GM12878 (cell line): Measurements from ENCODE around the gene CHD5. TPM values are rescaled to one million over a fixed set of nuclear protein-coding genes. Genes with fewer than 3 reads are reported as not detected.

Source experiments
- ATAC-seq: fragments of 200-7000 bp; cut with Tn5 transposase; 3 replicates; pipeline ENCODE4 v1.9.1; 2020; ENCODE audit warnings: mild to moderate bottlenecking, moderate library complexity
- BruUV-seq: library from RNA; stranded (reverse); fragments of 400-500 nt; replicated peaks from 2 replicates; lab custom pipeline; 2021; lab: Mats Ljungman, UMichigan
- CTCF ChIA-PET: fragments of 300-600 bp; sonication (Branson Sonifier 250); formaldehyde crosslinking; extraction: SDS; loops from one replicate; lab custom pipeline; 2021; ENCODE audit warnings: inconsistent platforms; lab: Yijun Ruan, JAX
- POLR2A ChIA-PET: fragments of 350-600 bp; formaldehyde crosslinking; extraction: SDS; loops from one replicate; lab custom pipeline; 2021; ENCODE audit warnings: inconsistent platforms; lab: Charles Lee
- RAD21 ChIA-PET: fragments of 300-600 bp; sonication (Branson Sonifier 250); formaldehyde crosslinking; loops from one replicate; lab custom pipeline; 2023; ENCODE audit warnings: antibody characterized with exemption; ENCODE audit not compliant: unreplicated experiment; lab: Charles Lee
- SMC1A ChIA-PET: fragments of 300-600 bp; sonication (Branson Sonifier 250); formaldehyde crosslinking; loops from one replicate; lab custom pipeline; 2023; ENCODE audit not compliant: unreplicated experiment, uncharacterized antibody; lab: Charles Lee
- DNase-seq: peaks from one replicate; pipeline ENCODE4 v3.0.0-alpha.2; 2011; ENCODE audit warnings: low read depth, low spot score
- FAIRE-seq: peaks from 3 replicates; lab custom pipeline; 2011; peaks lifted over from hg19 to GRCh38; lab: Jason Lieb, UNC
- H2AFZ ChIP-seq: 2 replicates; pipeline ENCODE4 v1.6.0; 2011; ENCODE audit warnings: low read depth, low read length, control low read depth; ENCODE audit not compliant: control insufficient read depth
- H3K27ac ChIP-seq: 2 replicates; pipeline ENCODE4 v1.5.1; 2011; ENCODE audit warnings: control low read depth; ENCODE audit not compliant: control insufficient read depth, insufficient read depth
- H3K27me3 ChIP-seq, 2 experiments: replicated peaks in 1 of 2; 2 replicates each; pipeline versions ENCODE4 v1.6.0 to v1.6.1; 2011; ENCODE audit warnings: low read length in 1 of 2; ENCODE audit not compliant: control insufficient read depth in 2 of 2, insufficient read depth in 2 of 2
- H3K36me3 ChIP-seq, 2 experiments: 2 replicates each; pipeline ENCODE4 v1.5.1; 2011; ENCODE audit warnings: low read length in 1 of 2; ENCODE audit not compliant: control insufficient read depth in 2 of 2, insufficient read depth in 2 of 2
- H3K4me1 ChIP-seq: 2 replicates; pipeline ENCODE4 v1.6.1; 2011; ENCODE audit warnings: mild to moderate bottlenecking, low read length, moderate library complexity, mixed read lengths; ENCODE audit not compliant: control insufficient read depth, insufficient read depth
- H3K4me2 ChIP-seq: 2 replicates; pipeline ENCODE4 v1.6.0; 2011; ENCODE audit warnings: control low read depth; ENCODE audit not compliant: control insufficient read depth, insufficient read depth
- H3K4me3 ChIP-seq: fragments of 200-600 bp; sonication (generic); 2 replicates; pipeline ENCODE4 v1.5.1; 2016
- H3K79me2 ChIP-seq: 2 replicates; pipeline ENCODE4 v1.6.0; 2011; ENCODE audit warnings: low read length; ENCODE audit not compliant: control insufficient read depth, insufficient read depth
- H3K9ac ChIP-seq: 2 replicates; pipeline ENCODE4 v1.8.0; 2011; ENCODE audit warnings: low read length, control low read depth, mixed read lengths; ENCODE audit not compliant: control insufficient read depth, insufficient read depth
- H3K9me3 ChIP-seq: replicated peaks from 3 replicates; pipeline ENCODE4 v1.5.1; 2011; ENCODE audit warnings: mild to moderate bottlenecking, low read length; ENCODE audit not compliant: control insufficient read depth, insufficient read depth
- H4K20me1 ChIP-seq: 2 replicates; pipeline ENCODE4 v1.6.0; 2011; ENCODE audit not compliant: control insufficient read depth, insufficient read depth
- ATF7 ChIP-seq: fragments of 450-650 bp; IDR thresholded peaks from 2 replicates; pipeline ENCODE4 v1.6.1; 2016; ENCODE audit warnings: low read depth, mild to moderate bottlenecking
- BHLHE40 ChIP-seq, 2 experiments: fragments of 450-650 bp in 1 of 2; IDR thresholded peaks; 2 replicates each; pipeline ENCODE4 v1.6.1; 2011 to 2017; ENCODE audit warnings: low read depth in 2 of 2, borderline replicate concordance in 1 of 2, improper control_type of control experiment in 1 of 2, low read length in 1 of 2, mild to moderate bottlenecking in 1 of 2
- CHD2 ChIP-seq: IDR thresholded peaks from 2 replicates; pipeline ENCODE4 v1.6.1; 2011; ENCODE audit warnings: low read depth, low read length, improper control_type of control experiment, borderline replicate concordance
- EGR1 ChIP-seq, 2 experiments: IDR thresholded peaks; 1 replicate in 1 of 2; 2 replicates in 1 of 2; pipeline ENCODE4 v1.6.1; 2011 to 2012; ENCODE audit warnings: low read depth in 2 of 2, low read length in 2 of 2, borderline replicate concordance in 1 of 2, mild to moderate bottlenecking in 1 of 2, moderate library complexity in 1 of 2
- JUNB ChIP-seq: IDR thresholded peaks from 2 replicates; pipeline ENCODE4 v1.6.1; 2016; ENCODE audit warnings: antibody characterized with exemption, mild to moderate bottlenecking
- MTA3 ChIP-seq: IDR thresholded peaks from 2 replicates; pipeline ENCODE4 v1.6.1; 2012; ENCODE audit warnings: low read length, inconsistent platforms, borderline replicate concordance
- MYB ChIP-seq: fragments of 150-350 bp; IDR thresholded peaks from 2 replicates; pipeline ENCODE4 v1.6.1; 2014; ENCODE audit warnings: mild to moderate bottlenecking, low read depth, low read length, borderline replicate concordance
- NFYA ChIP-seq: IDR thresholded peaks from 2 replicates; pipeline ENCODE4 v1.6.1; 2011; ENCODE audit warnings: low read depth, mild to moderate bottlenecking, low read length, improper control_type of control experiment, borderline replicate concordance
- NKRF ChIP-seq: fragments of 450-650 bp; conservative IDR thresholded peaks from 2 replicates; pipeline ENCODE4 v1.6.1; 2017; ENCODE audit warnings: mild to moderate bottlenecking, moderate library complexity
- NR2C1 ChIP-seq: fragments of 450-650 bp; IDR thresholded peaks from 2 replicates; pipeline ENCODE4 v1.6.1; 2017; ENCODE audit warnings: antibody characterized with exemption, mild to moderate bottlenecking, moderate library complexity
- RAD21 ChIP-seq: IDR thresholded peaks from 2 replicates; pipeline ENCODE4 v1.6.1; 2011; ENCODE audit warnings: mild to moderate bottlenecking, low read depth, low read length, moderate library complexity; ENCODE audit not compliant: insufficient read depth
- RB1 ChIP-seq: fragments of 450-650 bp; formaldehyde crosslinking; IDR thresholded peaks from 2 replicates; pipeline ENCODE4 v1.6.1; 2017; ENCODE audit warnings: mild to moderate bottlenecking, borderline replicate concordance
- RBBP5 ChIP-seq: fragments of 200-600 bp; sonication (generic); conservative IDR thresholded peaks from 2 replicates; pipeline ENCODE4 v1.6.1; 2016
- RFX5 ChIP-seq: IDR thresholded peaks from 2 replicates; pipeline ENCODE4 v1.6.1; 2011; ENCODE audit warnings: low read depth, low read length, improper control_type of control experiment
- SUZ12 ChIP-seq: fragments of 200-600 bp; sonication (generic); IDR thresholded peaks from one replicate; pipeline ENCODE4 v1.6.1; 2018; ENCODE audit warnings: antibody characterized with exemption, mild to moderate bottlenecking; ENCODE audit not compliant: unreplicated experiment
- TAF1 ChIP-seq: IDR thresholded peaks from 2 replicates; pipeline ENCODE4 v1.6.1; 2011; ENCODE audit warnings: mild to moderate bottlenecking, low read depth, low read length, borderline replicate concordance
- TCF7 ChIP-seq: IDR thresholded peaks from 2 replicates; pipeline ENCODE4 v1.6.1; 2014; ENCODE audit warnings: antibody characterized with exemption, borderline replicate concordance
- WRNIP1 ChIP-seq: IDR thresholded peaks from 2 replicates; pipeline ENCODE4 v1.6.1; 2011; ENCODE audit warnings: low read depth, low read length, improper control_type of control experiment, borderline replicate concordance
- WGBS: methylation state at CpG from one replicate; pipeline ENCODE4 v1.1.6; 2016; ENCODE audit warnings: low lambda C conversion rate; ENCODE audit not compliant: insufficient replicate concordance, insufficient coverage; ENCODE audit errors: missing lambda C conversion rate; 5-methylcytosine and 5-hydroxymethylcytosine counted together
- in situ Hi-C: fragments of 300-500 bp; cut with MboI; formaldehyde crosslinking; loops from 9 replicates; pipeline ENCODE4 v1.14.3; 2018; ENCODE audit warnings: mixed read lengths
- intact Hi-C: fragments of 100-400 bp; cut with micrococcal nuclease; formaldehyde crosslinking; loops from one replicate; pipeline ENCODE4 v1.14.2; 2022; ENCODE audit not compliant: unreplicated experiment
- polyA plus RNA-seq, 11 experiments: library from polyadenylated mRNA; depleted of rRNA in 4 of 11; unstranded in 6 of 11; stranded (reverse) in 5 of 11; fragments of >200 nt; fragmentation: Nextera tagmentation in 4 of 11; fragmentation: Illumina TruSeq in 1 of 11; extraction: Ambion mirVana in 4 of 11; extraction: Trizol in 1 of 11; gene quantifications; 1 replicate in 1 of 11; 2 replicates in 10 of 11; pipeline versions ENCODE4 v1.2.1 to v1.2.3, GENCODE V29; 2011 to 2016; ENCODE audit warnings: inconsistent platforms in 2 of 11, missing spikeins in 2 of 11, low read depth in 1 of 11
- total RNA-seq, 4 experiments: library from RNA; depleted of rRNA in 3 of 4; stranded (reverse); fragments of >200 nt in 3 of 4; fragmentation: Illumina TruSeq in 1 of 4; extraction: Trizol in 1 of 4; gene quantifications; 2 replicates each; pipeline versions ENCODE4 v1.2.1 to v1.2.3, GENCODE V29; 2013 to 2021

Gene CHD5
- total and polyA plus RNA-seq, 10 of the 15 experiments (the other 5 are each of a cell fraction or from before 2014, with no cell fraction given) = 0.03 to 0.49 (median 0.13) TPM; not detected in 3

DNA sequence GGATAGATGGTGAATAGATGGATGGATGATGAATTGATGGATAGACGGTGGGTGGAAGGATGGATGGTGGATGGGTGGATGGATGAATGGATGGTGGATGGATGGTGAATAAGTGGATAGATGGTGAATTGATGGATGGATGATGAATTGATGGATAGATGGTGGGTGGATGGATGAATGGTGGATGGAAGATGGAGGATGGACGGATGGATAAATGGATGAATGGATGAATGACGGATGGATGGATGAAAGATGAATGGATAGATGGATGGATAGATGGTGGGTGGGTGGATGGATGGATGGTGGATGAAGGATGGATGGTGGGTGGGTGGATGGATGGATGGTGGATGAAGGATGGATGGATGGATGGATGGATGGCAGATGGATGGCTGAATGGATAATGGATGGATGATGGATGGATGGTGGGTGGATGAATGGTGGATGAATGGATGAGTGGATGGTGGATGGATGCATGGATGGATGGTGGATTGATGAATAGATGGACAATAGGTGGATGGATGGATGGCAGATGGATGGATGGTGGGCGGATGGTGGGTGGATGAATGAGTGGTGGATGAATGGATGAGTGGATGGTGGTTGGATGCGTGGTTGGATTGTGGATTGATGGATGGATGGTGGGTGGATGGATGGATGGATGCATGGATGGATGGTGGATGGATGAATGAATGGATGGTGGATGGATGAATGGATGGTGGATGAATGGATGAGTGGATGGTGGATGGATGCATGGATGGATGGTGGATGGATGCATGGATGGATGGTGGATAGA, 5.3 kb downstream of the CHD5 start (continued):
- TF ChIP-seq ATF7 (no peak), NR2C1 (no peak), MYB (no peak), RB1 (no peak)
- TF ChIP-seq, all 136 proteins: peak for 0

- peaks cover 0 to 2% of the 10 kb centered on the region in 2 experiments; a peak in 1 of 4 replicates for H3K27me3 ChIP-seq
- no TSS peak for BruUV-seq
- no peak overlapping the region for H3K27ac ChIP-seq
- intact Hi-C loops (no loop called here), in situ Hi-C loops (no loop called here)
- no peaks in the 10 kb centered on the region for H3K4me1 ChIP-seq
- no peak overlapping the region for H2AFZ ChIP-seq
- no peak overlapping the region for H3K4me2 ChIP-seq
- SMC1A ChIA-PET = no interaction called here
- ATAC-seq = no peak
- no peak overlapping the region for H3K9ac ChIP-seq
- no peak overlapping the region for H3K4me3 ChIP-seq
- TF ChIP-seq RAD21 (no peak), NKRF (no peak), JUNB (no peak), TCF7 (no peak), RFX5 (no peak), SUZ12 (no peak), RBBP5 (no peak), WRNIP1 (no peak), CHD2 (no peak), BHLHE40 (IDR thresholded peaks at IDR 0.05; ENCODE audit: borderline replicate concordance in 1 of 2, low read depth in 2 of 2, low read length in 1 of 2) (no peak), TAF1 (no peak), EGR1 (IDR thresholded peaks at IDR 0.05; ENCODE audit: borderline replicate concordance in 1 of 2, low read depth in 2 of 2, low read length in 2 of 2) (no peak), MTA3 (no peak), NFYA (no peak)
- TF ChIP-seq, all 136 proteins: peak for 0
- Histone ChIP-seq H4K20me1 (no peaks in the 10 kb centered on the region), H3K36me3 (no peaks in the 10 kb centered on the region), H3K9me3 (no peaks in the 10 kb centered on the region; the same call in 2 of the 3 replicates), H3K79me2 (no peaks in the 10 kb centered on the region)
- 43% methylated on average over 10 of the region's 10 CpGs for WGBS
- RAD21 ChIA-PET = no interaction called here
- POLR2A ChIA-PET = no interaction called here
- FAIRE-seq (no peak), DNase-seq (no peak)
- CTCF ChIA-PET = no interaction called here
Measured at GRCh38 chr1:6172549-6172948, 7.6 kb downstream of the CHD5 start.
